HG02973 (cell line): ENCODE measurements around the gene ABCA5.
A peak's percentile ranks its signal among the peaks of the same experiment; 100 is the strongest.
"Not testable (repeated sequence)": the region's sequence is repeated elsewhere in the genome, so short reads cannot be mapped to it uniquely, and the experiment has no call there.

Source experiments
- ATAC-seq: cut with Tn5 transposase; IDR thresholded peaks from one replicate; pipeline ENCODE4 v1.9.1; 2021; ENCODE audit warnings: moderate library complexity; ENCODE audit not compliant: unreplicated experiment

ABCA5 gene

GRCh38 chr17:69326377-69327059 is 415 bp downstream of the ABCA5 start:
- ATAC-seq, result peak; percentile 4

GRCh38 chr17:69325518-69326376 is 1.2 kb downstream of the ABCA5 start:
- ATAC-seq, result no peak

- no peak for ATAC-seq
Measured at GRCh38 chr17:69323806-69324205, 3.1 kb downstream of the ABCA5 start.

- ATAC-seq, result no peak
Measured at GRCh38 chr17:69320908-69321238, 6.1 kb downstream of the ABCA5 start.

GRCh38 chr17:69320210-69320907 is 6.6 kb downstream of the ABCA5 start:
- no peak for ATAC-seq

GRCh38 chr17:69317625-69318024 is 9.3 kb downstream of the ABCA5 start:
- no peak for ATAC-seq

- ATAC-seq, result no peak
Measured at GRCh38 chr17:69314246-69315065, 12.5 kb downstream of the ABCA5 start.

GRCh38 chr17:69305177-69305576 is 21.8 kb downstream of the ABCA5 start:
- no peak for ATAC-seq

- ATAC-seq, result no peak
Measured at GRCh38 chr17:69302682-69303081, 24.3 kb downstream of the ABCA5 start.

GRCh38 chr17:69300222-69300621 is 26.7 kb downstream of the ABCA5 start:
- no peak for ATAC-seq

- ATAC-seq, result not testable (repeated sequence)
Measured at GRCh38 chr17:69298120-69298722, 28.7 kb downstream of the ABCA5 start.

GRCh38 chr17:69287168-69287567 is 39.8 kb downstream of the ABCA5 start:
- ATAC-seq, result no peak

GRCh38 chr17:69286257-69286656 is 40.7 kb downstream of the ABCA5 start:
- ATAC-seq, result no peak

- ATAC-seq, result no peak
Measured at GRCh38 chr17:69284646-69285045, 42.3 kb downstream of the ABCA5 start.

- no peak for ATAC-seq
Measured at GRCh38 chr17:69282002-69282401, 44.9 kb downstream of the ABCA5 start.

- not testable (repeated sequence) for ATAC-seq
Measured at GRCh38 chr17:69276279-69276678, 50.7 kb downstream of the ABCA5 start.

GRCh38 chr17:69275751-69276150 is 51.2 kb downstream of the ABCA5 start:
- ATAC-seq, result no peak

- ATAC-seq, result no peak
Measured at GRCh38 chr17:69271023-69271422, 55.9 kb downstream of the ABCA5 start.

- no peak for ATAC-seq
Measured at GRCh38 chr17:69269131-69269998, 57.6 kb downstream of the ABCA5 start.
